Measurements from ENCODE around the gene EEF2. TPM values are rescaled to one million over a fixed set of nuclear protein-coding genes. Genes with fewer than 3 reads are reported as not detected.
"Not testable (repeated sequence)": the region's sequence is repeated elsewhere in the genome, so short reads cannot be mapped to it uniquely, and the experiment has no call there.

Gene EEF2
- total RNA-seq, 1 experiment from 2014 or later = 964 TPM

DNA sequence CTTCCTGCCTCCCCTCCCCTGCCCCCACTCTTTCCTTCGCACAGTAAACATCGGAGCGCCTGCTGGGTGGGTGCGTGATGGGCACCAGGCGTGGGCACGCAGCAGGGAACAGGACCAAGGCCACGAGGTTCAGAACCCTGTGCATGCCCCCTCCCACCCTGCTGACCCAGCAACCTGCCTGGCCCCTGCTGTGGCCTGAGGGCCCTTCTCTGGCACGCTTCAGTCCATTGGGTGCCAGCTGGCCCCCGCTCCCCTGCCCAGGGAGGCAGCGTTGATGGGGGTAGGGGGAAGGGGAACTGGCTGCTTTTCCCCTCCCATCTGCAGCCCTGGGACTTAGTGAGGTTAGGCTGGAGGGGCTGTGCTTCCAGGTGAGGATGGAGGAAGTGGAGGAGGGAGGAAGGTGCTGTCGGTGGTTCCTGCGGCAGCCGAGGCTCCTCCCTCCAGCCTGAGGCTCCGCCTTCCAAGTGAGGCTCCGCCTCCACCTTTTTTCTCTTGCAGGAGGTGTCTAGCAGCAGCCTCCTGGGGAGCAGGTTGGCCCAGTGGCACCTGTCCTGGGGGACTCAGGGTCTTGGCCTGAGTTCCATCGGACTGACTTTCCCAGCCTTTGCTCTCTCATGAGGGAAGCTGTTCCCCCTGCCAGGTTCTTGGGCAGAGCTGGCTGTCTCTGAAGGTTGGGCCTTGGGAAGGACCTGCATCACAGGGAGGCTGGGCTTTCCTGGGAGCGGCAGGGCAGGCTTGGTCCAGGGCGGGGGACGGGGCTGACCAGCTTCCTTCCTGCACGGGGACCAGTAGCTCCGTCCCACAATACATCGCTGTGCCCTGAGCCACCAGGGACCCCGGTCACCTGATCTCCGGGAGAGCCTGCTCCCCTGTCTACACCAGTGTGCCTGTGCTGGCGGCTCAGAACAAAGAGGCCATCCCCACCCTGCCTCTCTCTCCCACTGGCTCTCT lies 29.6 kb upstream of the EEF2 start:
- no peak for DNase-seq (ENCODE audit: low read depth)

DNA sequence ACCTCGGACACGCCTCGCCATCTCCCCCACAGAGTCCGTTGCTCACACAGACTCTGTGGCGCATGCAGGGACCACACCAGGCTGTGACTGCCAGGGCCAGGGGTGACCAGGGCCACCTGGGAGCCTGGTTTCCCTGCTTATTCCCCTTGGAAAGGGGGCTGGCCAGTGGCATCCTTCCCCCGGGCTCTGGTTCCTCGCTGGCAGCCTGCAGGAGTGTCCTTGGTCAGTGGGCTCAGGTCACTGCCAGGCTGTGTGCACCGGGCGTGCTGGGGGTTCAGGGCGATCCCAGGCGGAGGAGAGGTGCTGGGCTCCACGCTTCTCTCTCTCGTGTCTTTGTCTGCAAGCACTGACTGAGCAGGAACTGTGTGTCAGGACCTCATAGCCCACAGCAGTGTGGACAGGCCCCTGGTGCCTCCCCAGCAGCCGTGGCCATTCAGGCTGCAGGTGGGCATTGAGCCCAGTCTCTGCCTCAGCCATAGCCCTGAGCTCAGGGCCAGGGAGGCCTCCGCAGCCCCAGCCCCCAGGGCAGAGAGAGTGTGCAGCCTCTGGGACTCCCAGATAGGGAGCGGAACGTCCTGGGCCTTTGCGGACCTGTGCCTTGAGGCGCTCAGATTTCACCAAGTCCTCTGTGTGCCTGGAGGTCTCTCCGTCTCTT lies 28.8 kb upstream of the EEF2 start:
- DNase-seq (ENCODE audit: low read depth) = no peak

DNA sequence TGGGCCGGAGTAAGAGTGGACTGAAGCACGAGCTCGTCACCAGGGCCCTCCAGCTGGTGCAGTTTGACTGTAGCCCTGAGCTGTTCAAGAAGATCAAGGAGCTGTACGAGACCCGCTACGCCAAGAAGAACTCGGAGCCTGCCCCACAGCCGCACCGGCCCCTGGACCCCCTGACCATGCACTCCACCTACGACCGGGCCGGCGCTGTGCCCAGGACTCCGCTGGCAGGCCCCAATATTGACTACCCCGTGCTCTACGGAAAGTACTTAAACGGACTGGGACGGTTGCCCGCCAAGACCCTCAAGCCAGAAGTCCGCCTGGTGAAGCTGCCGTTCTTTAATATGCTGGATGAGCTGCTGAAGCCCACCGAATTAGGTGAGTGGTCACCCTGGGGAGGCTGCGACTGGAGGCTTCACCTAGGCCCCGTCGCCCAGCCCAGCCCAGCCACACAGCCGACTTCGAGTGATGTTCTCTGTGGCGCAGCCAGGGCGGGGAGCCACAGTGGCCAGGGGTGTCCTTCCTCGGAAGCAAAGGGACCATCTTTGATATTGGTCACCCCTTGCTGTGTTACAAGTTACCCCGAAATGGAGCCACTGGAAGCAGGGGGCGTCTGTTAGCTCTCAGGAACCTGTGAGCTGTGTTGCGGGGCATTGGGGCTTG lies 27.8 kb upstream of the EEF2 start:
- DNase-seq (ENCODE audit: low read depth) = no peak

DNA sequence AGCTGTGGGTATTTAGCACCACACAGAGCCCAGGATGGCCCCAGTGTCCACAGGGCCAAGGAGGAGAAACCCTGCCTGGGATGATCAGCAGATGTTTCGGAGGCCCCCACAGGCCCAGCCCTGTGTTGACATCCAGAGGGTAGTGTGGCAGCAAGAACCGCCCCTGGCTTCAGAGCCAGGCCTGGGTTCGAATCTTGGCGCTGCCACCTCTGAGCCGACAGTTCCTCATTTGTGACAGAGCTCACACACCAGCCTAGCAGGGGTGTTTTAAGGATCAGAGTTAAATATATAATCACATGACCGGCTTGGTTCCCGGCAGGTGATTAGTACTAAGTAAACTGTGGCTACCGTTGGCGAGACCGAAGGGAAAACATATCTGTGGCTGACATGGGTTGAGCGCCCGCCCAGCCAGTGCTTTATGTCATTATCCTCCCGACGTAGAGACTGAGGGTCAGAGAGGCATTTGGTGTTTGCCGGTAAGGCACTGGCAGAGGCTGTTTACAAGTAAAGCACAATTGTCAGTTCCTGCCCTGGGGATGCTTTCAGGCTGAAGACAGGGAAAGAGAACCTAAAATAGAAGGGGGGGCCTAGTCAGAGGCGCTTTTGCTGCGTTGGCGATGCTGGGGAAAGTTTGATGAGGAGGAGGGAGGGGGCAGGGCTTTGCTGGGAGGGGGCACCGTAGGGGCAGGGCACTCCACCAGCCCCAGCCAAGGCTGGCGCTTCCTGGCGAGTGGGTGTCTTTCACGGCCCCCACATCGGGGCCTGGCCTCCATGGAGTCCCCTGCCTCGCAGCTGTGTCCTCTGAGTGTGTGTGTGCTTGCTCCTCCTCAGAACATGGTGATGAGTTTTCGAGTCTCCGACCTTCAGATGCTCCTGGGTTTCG lies 27.1 kb upstream of the EEF2 start:
- no peak for DNase-seq (ENCODE audit: low read depth)

- not testable (repeated sequence) for DNase-seq (ENCODE audit: low read depth)
These were observed 26.2 kb upstream of the EEF2 start for GRCh38 chr19:4011430-4011829.

GRCh38 chr19:4010808-4011110 lies 25.5 kb upstream of the EEF2 start:
- DNase-seq (ENCODE audit: low read depth) = no peak

DNA sequence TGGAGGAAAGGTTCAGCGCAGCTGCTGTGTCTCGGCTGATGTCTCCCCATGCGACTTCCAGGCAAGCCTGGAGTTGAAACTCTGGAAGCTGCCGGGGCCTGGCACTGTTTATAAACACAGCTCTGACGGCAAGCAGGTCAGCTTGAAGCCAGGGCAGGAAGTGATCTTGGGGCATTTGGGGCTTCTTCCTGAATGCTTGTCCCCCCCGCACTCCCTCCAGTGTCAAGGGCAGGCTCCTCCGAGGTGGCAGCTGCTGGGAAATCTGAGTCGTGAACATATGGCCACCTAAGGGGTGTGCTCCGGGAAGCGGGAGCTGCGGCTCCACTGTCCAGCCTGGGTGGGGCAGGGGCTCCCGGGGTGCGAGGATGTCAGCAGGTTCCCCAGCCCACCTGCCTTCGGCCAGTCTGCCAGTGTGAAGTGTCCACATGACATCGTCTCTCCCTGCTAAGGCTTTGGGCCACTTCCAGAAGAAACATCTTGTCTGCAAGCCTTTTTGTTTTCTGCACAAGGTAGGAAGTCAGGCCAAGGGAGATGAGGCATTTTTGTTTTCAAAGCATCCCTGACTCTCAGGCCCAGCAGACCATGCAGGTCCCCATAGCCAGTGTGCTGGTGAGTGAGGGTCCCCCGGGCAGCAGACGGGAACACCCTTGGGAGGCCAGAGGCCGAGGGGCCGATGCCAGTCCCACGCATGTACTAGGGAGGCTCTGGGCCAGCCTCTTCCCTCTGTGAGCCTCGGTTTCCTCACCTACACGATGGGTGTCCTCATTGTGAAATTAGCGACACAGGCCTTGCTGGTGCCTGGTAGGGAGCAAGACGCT lies 24.9 kb upstream of the EEF2 start:
- no peak for DNase-seq (ENCODE audit: low read depth)

- peak; percentile 17 for DNase-seq (ENCODE audit: low read depth)
These were observed 22.7 kb upstream of the EEF2 start for GRCh38 chr19:4007836-4008539.

- peak; percentile 92 for DNase-seq (ENCODE audit: low read depth)
These were observed 22.0 kb upstream of the EEF2 start, which contains the start of gene PIAS4 for GRCh38 chr19:4007021-4007835. Gene PIAS4, plus strand, starts transcription at chr19:4007736. Its CDS starts 25 bp downstream, at chr19:4007761.

- DNase-seq (ENCODE audit: low read depth) = not testable (repeated sequence)
These were observed 20.2 kb upstream of the EEF2 start for GRCh38 chr19:4005436-4005835.

GRCh38 chr19:4000798-4001197 lies 15.5 kb upstream of the EEF2 start:
- DNase-seq (ENCODE audit: low read depth) = not testable (repeated sequence)

- DNase-seq (ENCODE audit: low read depth) = not testable (repeated sequence)
These were observed 13.6 kb upstream of the EEF2 start for GRCh38 chr19:3998667-3999412.

GRCh38 chr19:3995607-3996006 lies 10.3 kb upstream of the EEF2 start:
- peak; percentile 16 for DNase-seq (ENCODE audit: low read depth)

DNA sequence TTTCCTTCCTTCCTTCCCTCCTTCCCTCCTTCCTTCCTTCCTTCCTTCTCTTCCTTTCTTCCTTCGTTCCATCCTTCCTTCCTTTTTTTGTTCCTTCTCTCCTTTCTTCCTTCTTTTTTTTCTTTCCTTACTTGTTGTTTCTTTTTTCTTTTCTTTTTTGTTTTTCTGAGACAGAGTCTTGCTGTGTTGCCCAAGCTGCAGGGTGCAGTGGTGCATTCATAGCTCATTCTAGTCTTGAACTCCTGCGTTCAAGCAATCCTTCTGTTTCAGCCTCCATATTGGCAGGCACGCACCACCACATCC lies 5.5 kb upstream of the EEF2 start:
- no peak for DNase-seq (ENCODE audit: low read depth)

- DNase-seq (ENCODE audit: low read depth) = peak; percentile 82
These were observed 2.5 kb upstream of the EEF2 start for GRCh38 chr19:3987619-3988371.

DNA sequence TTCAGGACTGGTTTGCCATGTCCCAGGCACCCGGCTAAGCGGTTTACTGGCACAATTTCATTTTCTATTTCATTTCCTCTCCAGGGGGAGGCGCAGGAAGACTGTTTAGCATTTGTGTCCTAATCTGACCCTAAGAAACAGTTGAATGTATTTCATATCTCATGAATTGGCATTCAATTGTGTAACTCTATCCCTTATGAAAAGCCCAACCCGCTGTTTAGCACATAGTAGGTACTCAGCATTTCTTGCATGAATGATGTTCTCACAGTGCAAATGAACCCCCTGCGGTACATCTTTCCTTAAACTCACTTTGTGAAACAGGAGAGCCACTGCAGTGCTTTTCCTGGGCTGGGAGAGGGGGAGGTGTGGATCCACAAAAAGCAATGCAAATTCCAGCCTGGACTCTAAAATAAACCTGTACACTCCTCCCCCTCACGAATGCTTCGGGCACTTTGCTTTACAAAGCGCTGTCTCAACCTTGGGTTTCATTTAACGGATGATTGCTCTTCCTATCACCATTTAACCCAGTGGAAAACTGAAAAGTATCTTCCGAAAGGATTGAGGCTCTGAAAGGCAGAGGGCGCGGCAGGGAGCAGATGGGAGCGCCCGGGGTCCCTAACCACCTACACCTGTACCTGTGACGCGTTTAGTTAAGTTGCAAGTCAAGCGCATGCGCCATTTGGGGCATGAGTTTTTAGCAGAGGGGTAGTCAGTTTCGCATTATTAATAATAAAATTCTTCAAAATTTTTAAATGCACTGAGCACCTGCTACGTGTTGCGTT lies 1.2 kb upstream of the EEF2 start:
- peak; percentile 88 for DNase-seq (ENCODE audit: low read depth)

GRCh38 chr19:3985643-3986259 lies 488 bp upstream of the EEF2 start:
- DNase-seq (ENCODE audit: low read depth) = no peak

Measured in M059J (cell line).